Inflammatory macrophage (primary cell): ENCODE measurements around the gene ZFP69B.
A peak's percentile ranks its signal among the peaks of the same experiment; 100 is the strongest.

Experiments used
- DNase-seq, 2 donors: peaks; one replicate each; pipeline ENCODE4 v3.0.0-alpha.2; 2020 to 2022

Gene ZFP69B

GRCh38 chr1:40438391-40439015, 11.8 kb upstream of the ZFP69B start:
- peak; percentile 41 to 47 for DNase-seq

GRCh38 chr1:40439247-40439646, 11.0 kb upstream of the ZFP69B start:
- no peak for DNase-seq

- peak; percentile 35 to 73 for DNase-seq
Observed at GRCh38 chr1:40450495-40451237, 390 bp downstream of the ZFP69B start.

GRCh38 chr1:40451238-40451585, 936 bp downstream of the ZFP69B start:
- DNase-seq: no peak

GRCh38 chr1:40454873-40455272, 4.6 kb downstream of the ZFP69B start:
- DNase-seq: no peak

- DNase-seq: no peak
Observed at GRCh38 chr1:40462956-40463590, 12.8 kb downstream of the ZFP69B start.

- DNase-seq: no peak
Observed at GRCh38 chr1:40469327-40469726, 19.1 kb downstream of the ZFP69B start.

- no peak for DNase-seq
Observed at GRCh38 chr1:40475268-40475667, 25.0 kb downstream of the ZFP69B start.

- peak; percentile 63 to 79 for DNase-seq
Observed at GRCh38 chr1:40476924-40477677, 26.8 kb downstream of the ZFP69B start, which contains the start of gene ZFP69. Gene ZFP69 (plus strand): TSS chr1:40477290. CDS start chr1:40479362, 2,072 bp downstream.

GRCh38 chr1:40477678-40478053, 27.4 kb downstream of the ZFP69B start:
- DNase-seq: peak in 1 of 2 donors; percentile 5

GRCh38 chr1:40478276-40478675, 28.0 kb downstream of the ZFP69B start:
- peak; percentile 10 to 34 for DNase-seq

GRCh38 chr1:40479156-40479555, 28.9 kb downstream of the ZFP69B start:
- DNase-seq: no peak

GRCh38 chr1:40495315-40495903, 45.1 kb downstream of the ZFP69B start:
- DNase-seq: no peak

- DNase-seq: peak; percentile 23 to 46
Observed at GRCh38 chr1:40502651-40503050, 52.4 kb downstream of the ZFP69B start.

- DNase-seq: no peak
Observed at GRCh38 chr1:40507973-40508372, 57.7 kb downstream of the ZFP69B start.

GRCh38 chr1:40508375-40509341, 58.4 kb downstream of the ZFP69B start, which contains the start of gene EXO5:
Gene EXO5 (plus strand): TSS chr1:40508767. CDS start chr1:40514545, 5,778 bp downstream.
- DNase-seq: peak; percentile 79 to 85
